Pons (tissue), 1 donor: ENCODE measurements around the gene MTTP.
"Not testable (repeated sequence)": the region's sequence is repeated elsewhere in the genome, so short reads cannot be mapped to it uniquely, and the experiment has no call there.

Source experiments
- DNase-seq: peaks from one replicate; pipeline ENCODE4 v3.0.0-alpha.2; 2016; ENCODE audit warnings: low spot score

The MTTP gene

GRCh38 chr4:99574530-99575324, at the start of gene MTTP:
Gene MTTP (plus strand): TSS chr4:99574824. CDS start chr4:99574910, 86 bp downstream.
- no peak for DNase-seq

DNA sequence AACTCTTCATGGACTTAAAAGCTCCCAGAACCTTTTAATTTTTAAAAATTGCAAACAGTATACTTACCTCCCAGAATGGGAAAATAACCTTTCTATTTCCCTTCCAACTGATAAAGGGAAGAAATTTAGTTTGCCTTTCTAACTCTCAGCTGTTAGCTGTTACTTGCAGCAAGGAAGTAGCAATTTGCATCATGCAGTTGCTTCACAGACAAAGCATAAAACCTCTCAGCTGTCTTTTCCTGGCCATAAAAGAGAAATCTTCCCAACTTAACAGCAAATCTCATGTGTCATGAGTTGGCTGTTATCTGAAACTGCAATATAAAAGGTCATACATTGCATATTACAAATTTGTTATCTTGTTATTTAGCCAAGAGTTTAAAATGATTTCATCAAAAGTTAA, 45.4 kb upstream of the MTTP start:
- no peak for DNase-seq

DNA sequence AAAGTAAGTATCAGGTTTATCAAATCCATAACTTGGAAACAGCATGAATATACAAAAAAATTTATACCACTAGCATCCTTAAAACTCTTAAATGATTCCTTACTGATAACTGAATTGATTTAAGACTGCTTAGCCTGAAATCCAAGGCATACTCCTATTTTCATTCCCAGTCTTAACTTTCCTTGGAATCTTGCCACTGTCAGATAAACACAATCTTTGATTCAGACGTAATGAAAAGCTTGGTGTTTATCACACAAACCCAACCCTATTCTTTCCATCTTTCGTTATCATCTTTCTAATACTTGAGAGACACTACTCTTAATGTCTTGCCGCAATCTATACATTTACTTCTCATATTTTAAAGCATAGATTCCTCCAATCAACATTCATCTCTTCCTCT, 44.7 kb upstream of the MTTP start:
- DNase-seq, result no peak

GRCh38 chr4:99534699-99535098, 39.9 kb upstream of the MTTP start:
- not testable (repeated sequence) for DNase-seq

DNA sequence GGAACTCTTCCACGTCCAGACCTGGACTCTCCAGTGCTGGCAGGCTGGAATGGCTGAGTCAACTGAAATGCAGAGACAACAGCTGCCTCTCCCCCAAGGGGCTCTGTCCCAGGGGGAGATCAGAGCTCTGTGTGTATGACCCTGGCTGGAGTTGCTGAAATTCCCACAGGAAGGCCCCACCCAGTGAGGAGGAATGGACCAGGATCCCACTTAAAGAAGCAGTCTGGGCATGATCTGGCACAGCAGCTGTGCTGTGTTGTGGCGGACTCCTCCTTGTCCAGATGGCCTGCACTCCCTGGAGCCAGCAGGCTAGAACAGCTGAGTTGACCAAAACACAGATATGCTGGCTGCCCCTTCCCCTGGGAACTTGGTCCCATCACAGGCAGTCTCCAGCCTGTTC, 38.4 kb upstream of the MTTP start:
- DNase-seq, result no peak

- no peak for DNase-seq
Measured at GRCh38 chr4:99536848-99537247, 37.8 kb upstream of the MTTP start.

GRCh38 chr4:99537674-99538073, 37.0 kb upstream of the MTTP start:
- DNase-seq, result no peak

- no peak for DNase-seq
Measured at GRCh38 chr4:99540277-99540939, 34.2 kb upstream of the MTTP start.

GRCh38 chr4:99552872-99553271, 21.8 kb upstream of the MTTP start:
- DNase-seq, result no peak

- peak; percentile 98 for DNase-seq
Measured at GRCh38 chr4:99563310-99564186, 11.1 kb upstream of the MTTP start, which contains the start of gene TRMT10A. Gene TRMT10A (minus strand): TSS chr4:99564039. CDS start chr4:99559338, 4,701 bp downstream.

- peak; percentile 6 for DNase-seq
Measured at GRCh38 chr4:99564921-99565320, 9.7 kb upstream of the MTTP start.

- no peak for DNase-seq
Measured at GRCh38 chr4:99571883-99572282, 2.7 kb upstream of the MTTP start.

DNA sequence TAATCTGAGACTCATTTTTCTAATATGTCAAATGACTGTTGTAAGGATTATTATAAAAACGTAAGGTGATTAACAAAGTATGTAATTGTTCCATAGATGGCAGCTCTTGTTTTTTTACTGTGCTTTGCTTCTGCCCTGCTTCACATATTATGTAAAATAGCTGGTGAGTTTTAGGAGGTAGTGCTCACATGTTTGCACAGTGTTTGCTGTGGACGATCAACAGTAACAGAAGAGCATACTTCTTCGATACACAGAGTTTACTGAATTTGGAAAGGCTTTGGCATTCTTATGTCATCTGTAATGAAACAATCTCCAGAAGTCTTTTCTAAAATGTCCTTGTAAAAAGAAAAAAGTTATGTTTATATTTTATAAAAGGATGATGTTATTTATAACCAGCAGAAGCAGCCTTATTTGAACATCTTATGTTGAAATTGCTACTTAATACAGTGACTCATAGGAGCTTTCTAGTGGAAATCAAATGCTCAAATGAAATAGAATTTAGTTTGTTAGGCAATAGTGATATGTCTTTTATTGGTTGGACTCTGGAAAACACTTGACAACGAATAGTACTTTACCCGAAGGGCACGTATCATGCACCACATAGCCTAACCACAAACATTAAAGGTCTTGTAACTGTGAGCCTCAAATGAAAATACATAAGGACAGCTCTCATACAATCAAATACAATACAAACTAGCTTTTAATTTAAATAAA, 1.9 kb upstream of the MTTP start:
- no peak for DNase-seq

GRCh38 chr4:99573735-99574368, 772 bp upstream of the MTTP start:
- no peak for DNase-seq

GRCh38 chr4:99578714-99579113, 4.1 kb downstream of the MTTP start:
- DNase-seq, result no peak

DNA sequence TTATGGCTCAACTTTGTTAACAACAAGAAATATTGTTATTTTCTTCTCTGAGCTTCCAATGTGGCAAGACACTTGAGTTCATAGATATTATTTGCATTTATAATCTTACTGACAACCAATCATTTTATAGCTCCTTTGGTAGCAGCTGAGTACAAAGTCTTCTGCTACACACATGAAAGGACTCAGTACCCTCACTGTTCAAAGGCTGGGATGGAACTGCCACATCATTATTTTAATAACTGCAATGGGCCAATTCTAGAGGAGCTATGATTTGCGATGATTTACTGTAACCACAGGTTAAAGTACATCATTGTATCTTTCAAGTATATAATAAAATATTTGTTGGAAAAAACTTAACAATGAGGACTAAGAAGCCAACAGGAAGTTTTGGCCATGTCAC, 10.9 kb downstream of the MTTP start:
- DNase-seq, result no peak

DNA sequence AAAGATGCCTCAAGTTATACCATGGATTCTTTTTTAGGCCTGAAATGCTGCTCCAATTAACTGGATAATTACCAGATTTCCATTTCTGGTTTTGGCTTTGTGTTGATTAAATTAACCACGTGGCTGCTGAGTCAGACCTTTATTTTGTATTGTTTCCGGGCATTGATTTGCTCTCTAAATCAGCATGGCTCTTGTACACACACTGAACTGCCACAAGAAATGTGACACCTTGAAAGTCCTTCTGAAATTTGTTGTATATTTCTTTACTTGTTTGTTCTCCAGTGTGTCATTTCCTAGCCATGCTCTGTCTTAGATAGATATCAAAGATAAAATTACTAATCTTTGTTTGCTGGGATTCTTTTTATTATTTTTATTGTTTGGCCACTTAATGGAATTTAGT, 11.7 kb downstream of the MTTP start:
- DNase-seq, result no peak

DNA sequence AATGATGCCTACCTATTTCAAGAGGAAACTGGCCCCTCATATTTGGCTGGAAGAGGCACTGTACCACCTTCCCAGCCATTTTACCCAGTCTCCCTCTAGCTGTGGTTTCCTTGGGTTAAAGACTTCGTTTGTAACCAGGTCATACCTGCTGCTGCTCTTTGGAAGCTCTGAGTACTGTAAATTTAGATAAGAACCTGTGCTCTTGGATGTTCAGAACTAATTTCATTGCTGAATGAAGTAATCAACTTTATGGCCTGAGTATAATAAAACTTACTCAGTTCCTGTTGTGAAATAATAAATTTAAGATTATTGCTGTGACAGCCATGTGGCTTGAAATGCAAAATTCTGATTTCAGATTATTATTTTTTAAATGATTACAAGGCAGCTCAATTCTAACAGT, 12.2 kb downstream of the MTTP start:
- no peak for DNase-seq

- no peak for DNase-seq
Measured at GRCh38 chr4:99587309-99587708, 12.7 kb downstream of the MTTP start.

GRCh38 chr4:99587803-99588202, 13.2 kb downstream of the MTTP start:
- no peak for DNase-seq

DNA sequence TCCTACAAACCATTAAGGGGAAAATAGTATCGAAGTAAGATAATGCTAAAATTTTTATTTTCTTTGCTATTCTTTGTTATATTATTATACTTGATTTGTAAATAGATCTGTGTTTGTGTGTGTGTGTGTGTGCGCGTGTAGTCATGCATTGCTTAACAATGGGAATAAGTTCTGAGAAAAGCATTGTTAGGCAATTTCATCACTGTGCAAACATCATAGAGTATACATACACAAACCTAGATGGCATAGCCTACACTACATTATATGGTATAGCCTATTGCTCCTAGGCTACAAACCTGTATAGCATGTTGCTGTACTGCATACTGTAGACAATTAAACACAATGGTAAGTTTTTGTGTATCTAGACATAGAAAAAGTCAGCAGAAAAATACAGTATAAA, 17.1 kb downstream of the MTTP start:
- DNase-seq, result no peak
